Mesothelial cell of epicardium (in vitro differentiated cells): ENCODE measurements around the gene MRPS9. TPM values are rescaled to one million over a fixed set of nuclear protein-coding genes. Genes with fewer than 3 reads are reported as not detected.

Experiments
- DNase-seq, 2 experiments: peaks; one replicate each; pipeline ENCODE4 v3.0.0; 2021; ENCODE audit warnings: low spot score in 2 of 2; ENCODE audit not compliant: unreplicated experiment in 2 of 2
- H3K27ac Mint-ChIP-seq: 2 replicates; pipeline ENCODE4 v1.8.0; 2021; ENCODE audit warnings: mixed read lengths
- H3K27me3 Mint-ChIP-seq: 2 replicates; pipeline ENCODE4 v1.8.0; 2021; ENCODE audit warnings: low read depth, mixed read lengths
- H3K36me3 Mint-ChIP-seq: 2 replicates; pipeline ENCODE4 v1.8.0; 2021; ENCODE audit warnings: mixed read lengths
- H3K4me1 Mint-ChIP-seq: 2 replicates; pipeline ENCODE4 v1.8.0; 2021; ENCODE audit warnings: mixed read lengths
- H3K4me3 Mint-ChIP-seq: 2 replicates; pipeline ENCODE4 v1.8.0; 2021; ENCODE audit warnings: mild to moderate bottlenecking, moderate library complexity, mixed read lengths
- H3K9me3 Mint-ChIP-seq: 2 replicates; pipeline ENCODE4 v1.8.0; 2021; ENCODE audit warnings: mixed read lengths
- total RNA-seq: library from RNA; stranded (reverse); gene quantifications from 3 replicates; pipeline ENCODE4 v1.2.1, GENCODE V29; 2021
- TF ChIP-seq, protein P1 (sequence below): fragments of 200-600 bp; sonication (generic); IDR thresholded peaks from one replicate; pipeline ENCODE4 v1.5.0; 2021; ENCODE audit warnings: antibody characterized with exemption; ENCODE audit not compliant: unreplicated experiment

The MRPS9 gene
- total RNA-seq, 1 donor from 2014 or later: 37.1 TPM

DNA sequence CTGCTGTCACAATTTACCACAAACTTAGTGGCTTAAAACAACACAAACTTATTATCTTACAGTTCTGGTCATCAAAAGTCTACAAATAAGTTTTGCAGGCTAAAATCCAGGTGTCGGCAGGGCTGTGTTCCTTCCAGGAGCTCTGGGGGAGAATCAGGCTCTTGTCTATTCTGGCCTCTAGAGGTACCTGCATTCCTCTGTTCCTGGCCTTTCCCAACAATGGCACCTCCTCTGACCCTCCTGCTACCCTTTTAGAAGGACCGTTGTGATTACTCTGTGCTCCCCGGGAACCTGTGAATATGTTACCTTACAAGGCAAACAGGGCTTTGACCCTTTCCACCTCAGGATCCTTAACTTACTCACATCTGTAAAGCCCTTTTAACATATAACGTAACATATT is 98.5 kb downstream of the MRPS9 start:
- TF ChIP-seq, protein P1, sequence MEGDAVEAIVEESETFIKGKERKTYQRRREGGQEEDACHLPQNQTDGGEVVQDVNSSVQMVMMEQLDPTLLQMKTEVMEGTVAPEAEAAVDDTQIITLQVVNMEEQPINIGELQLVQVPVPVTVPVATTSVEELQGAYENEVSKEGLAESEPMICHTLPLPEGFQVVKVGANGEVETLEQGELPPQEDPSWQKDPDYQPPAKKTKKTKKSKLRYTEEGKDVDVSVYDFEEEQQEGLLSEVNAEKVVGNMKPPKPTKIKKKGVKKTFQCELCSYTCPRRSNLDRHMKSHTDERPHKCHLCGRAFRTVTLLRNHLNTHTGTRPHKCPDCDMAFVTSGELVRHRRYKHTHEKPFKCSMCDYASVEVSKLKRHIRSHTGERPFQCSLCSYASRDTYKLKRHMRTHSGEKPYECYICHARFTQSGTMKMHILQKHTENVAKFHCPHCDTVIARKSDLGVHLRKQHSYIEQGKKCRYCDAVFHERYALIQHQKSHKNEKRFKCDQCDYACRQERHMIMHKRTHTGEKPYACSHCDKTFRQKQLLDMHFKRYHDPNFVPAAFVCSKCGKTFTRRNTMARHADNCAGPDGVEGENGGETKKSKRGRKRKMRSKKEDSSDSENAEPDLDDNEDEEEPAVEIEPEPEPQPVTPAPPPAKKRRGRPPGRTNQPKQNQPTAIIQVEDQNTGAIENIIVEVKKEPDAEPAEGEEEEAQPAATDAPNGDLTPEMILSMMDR: no peak
- Mint-ChIP-seq H3K27ac (no peak overlapping the region), H3K36me3 (no peaks in the 10 kb centered on the region), H3K4me1 (peaks cover 6% of the 10 kb centered on the region), H3K27me3 (peaks cover 30% of the 10 kb centered on the region), H3K9me3 (no peaks in the 10 kb centered on the region), H3K4me3 (no peak overlapping the region)
- DNase-seq: no peak

DNA sequence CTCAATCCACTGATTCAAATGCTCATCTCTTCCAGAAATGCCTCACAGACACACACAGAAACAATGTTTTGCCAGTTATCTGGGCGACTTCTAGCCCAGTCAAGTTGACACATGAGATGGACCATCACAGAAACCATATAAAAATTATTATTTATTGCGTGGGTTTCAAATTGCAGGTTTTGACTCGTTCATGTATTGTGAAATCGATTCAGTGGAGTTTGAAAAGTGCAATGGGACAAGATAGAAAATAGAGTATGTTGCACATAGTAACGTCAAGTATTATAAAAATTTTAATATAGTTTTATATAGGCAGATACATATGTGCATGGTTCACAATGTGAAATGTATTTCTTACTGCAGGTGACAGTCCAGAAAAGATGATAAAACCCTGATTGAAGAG is 100.8 kb downstream of the MRPS9 start:
- TF ChIP-seq, protein P1: no peak
- no peaks in the 10 kb centered on the region for H3K36me3 Mint-ChIP-seq
- peaks cover 6% of the 10 kb centered on the region for H3K4me1 Mint-ChIP-seq
- H3K9me3 Mint-ChIP-seq: no peaks in the 10 kb centered on the region
- H3K4me3 Mint-ChIP-seq: no peak overlapping the region
- H3K27me3 Mint-ChIP-seq: peaks cover 33% of the 10 kb centered on the region
- DNase-seq: no peak
- no peak overlapping the region for H3K27ac Mint-ChIP-seq

DNA sequence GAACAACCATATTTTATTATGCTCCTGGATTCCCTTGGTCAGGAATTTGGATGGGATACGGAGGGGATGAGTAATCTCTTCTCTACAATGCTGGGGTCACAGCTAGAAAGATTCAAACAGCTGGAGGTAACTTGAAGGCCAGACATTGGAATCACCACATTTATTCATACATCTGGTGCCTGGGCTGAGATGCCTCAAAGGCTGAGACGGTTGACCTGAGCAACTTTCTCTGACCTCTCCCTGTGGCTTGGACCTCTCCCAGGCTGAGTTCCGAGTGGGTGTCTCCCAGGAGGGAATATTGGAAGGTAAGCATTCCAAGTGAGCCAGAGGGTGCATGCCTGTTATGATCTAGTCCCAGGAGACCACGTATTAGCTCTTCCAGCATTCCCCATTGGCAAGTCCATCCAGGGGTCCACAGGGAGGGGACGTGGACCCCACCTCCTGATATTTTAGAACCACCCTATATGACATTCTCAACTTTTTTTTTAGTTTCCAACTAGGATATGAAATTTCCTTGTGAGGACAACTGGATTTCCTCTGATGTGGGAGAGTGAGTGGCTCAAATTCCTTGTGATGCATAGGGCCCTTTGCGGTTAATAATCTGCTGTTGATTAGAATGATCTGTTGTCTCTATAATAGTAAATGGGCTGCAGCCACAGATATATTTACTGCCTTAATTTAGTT is 101.8 kb downstream of the MRPS9 start:
- peaks cover 10% of the 10 kb centered on the region for H3K4me1 Mint-ChIP-seq
- no peaks in the 10 kb centered on the region for H3K36me3 Mint-ChIP-seq
- peaks cover 37% of the 10 kb centered on the region for H3K27me3 Mint-ChIP-seq
- TF ChIP-seq, protein P1: no peak
- no peak for DNase-seq
- no peak overlapping the region for H3K27ac Mint-ChIP-seq
- no peaks in the 10 kb centered on the region for H3K9me3 Mint-ChIP-seq
- no peak overlapping the region for H3K4me3 Mint-ChIP-seq

DNA sequence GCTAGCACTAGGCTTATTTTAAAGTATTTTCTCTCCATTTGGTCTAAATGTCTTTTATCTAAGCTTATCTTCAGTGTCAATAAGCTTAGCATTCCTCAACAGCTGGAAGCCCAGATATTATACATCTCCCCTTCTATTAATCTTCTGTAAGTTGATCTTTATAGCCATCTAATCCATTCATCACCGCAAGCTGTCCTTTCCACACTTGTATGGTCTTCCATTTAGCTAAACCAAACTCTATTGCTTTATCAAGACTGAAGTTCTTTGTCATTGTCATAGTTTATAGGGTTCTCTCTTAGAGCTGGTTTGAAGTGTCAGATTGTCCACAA is 102.3 kb downstream of the MRPS9 start:
- TF ChIP-seq, protein P1: no peak
- Mint-ChIP-seq H3K9me3 (no peaks in the 10 kb centered on the region), H3K4me3 (no peak overlapping the region), H3K27me3 (peaks cover 41% of the 10 kb centered on the region), H3K4me1 (peaks cover 14% of the 10 kb centered on the region), H3K36me3 (no peaks in the 10 kb centered on the region), H3K27ac (no peak overlapping the region)
- DNase-seq: no peak

DNA sequence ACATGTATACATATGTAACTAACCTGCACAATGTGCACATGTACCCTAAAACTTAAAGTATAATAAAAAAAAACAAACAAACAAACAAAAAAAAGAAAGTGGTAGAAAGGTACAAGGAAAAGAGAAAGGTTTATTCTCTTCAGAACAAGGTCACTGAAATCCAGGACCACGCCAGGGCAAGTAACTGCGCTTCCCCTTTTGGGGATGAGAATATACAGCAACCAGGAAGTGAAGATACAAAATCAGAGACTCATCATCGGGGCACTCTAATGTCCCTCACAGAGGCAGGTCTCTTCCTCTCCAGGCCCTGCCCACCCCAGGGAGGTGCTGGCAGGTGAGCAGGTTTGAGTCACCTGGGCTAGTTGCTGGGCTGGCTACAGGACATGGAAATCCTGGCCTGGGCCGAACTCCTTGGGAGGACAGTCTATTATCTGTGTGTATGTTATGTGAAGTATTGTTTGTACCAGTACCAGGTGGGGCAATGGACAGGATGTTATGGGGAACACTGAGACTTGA is 103.3 kb downstream of the MRPS9 start:
- H3K9me3 Mint-ChIP-seq: no peaks in the 10 kb centered on the region
- peaks cover 14% of the 10 kb centered on the region for H3K4me1 Mint-ChIP-seq
- peaks cover 36% of the 10 kb centered on the region for H3K27me3 Mint-ChIP-seq
- TF ChIP-seq, protein P1: no peak
- H3K4me3 Mint-ChIP-seq: no peak overlapping the region
- H3K27ac Mint-ChIP-seq: no peak overlapping the region
- no peak for DNase-seq
- no peaks in the 10 kb centered on the region for H3K36me3 Mint-ChIP-seq
